ENCODE measurements around the gene STK32A. TPM values are rescaled to one million over a fixed set of nuclear protein-coding genes. Genes with fewer than 3 reads are reported as not detected.

The STK32A gene
- total RNA-seq, 2 donors from 2014 or later = 9.8 to 21.8 TPM

GRCh38 chr5:147267082-147267832 is 32.4 kb downstream of the STK32A start:
- Mint-ChIP-seq H3K36me3 (ENCODE audit: low read depth) (peaks cover 13% of the 10 kb centered on the region), H3K4me1 (peaks cover 8% of the 10 kb centered on the region), H3K27ac (no peak overlapping the region), H3K27me3 (ENCODE audit: insufficient read depth) (no peaks in the 10 kb centered on the region), H3K9me3 (peaks cover 15% of the 10 kb centered on the region), H3K4me3 (no peak overlapping the region)
- H3K4me3 ChIP-seq (ENCODE audit: low read length) = no peak overlapping the region
- DNase-seq = no peak
- H3K36me3 ChIP-seq (ENCODE audit: control insufficient read depth, insufficient read depth, low read length) = no peaks in the 10 kb centered on the region
- no peaks in the 10 kb centered on the region for H3K9me3 ChIP-seq (ENCODE audit: control insufficient read depth, low read length)
- no peak overlapping the region for H3K9ac ChIP-seq (ENCODE audit: extremely low read depth, low read length, poor library complexity, severe bottlenecking)
- no peak for TF ChIP-seq CTCF (conservative IDR thresholded peaks at IDR 0.05)
- no peaks in the 10 kb centered on the region for H3K4me1 ChIP-seq (ENCODE audit: control insufficient read depth, insufficient read depth, low read length)
- H3K27me3 ChIP-seq (ENCODE audit: control insufficient read depth, insufficient read depth, low read length, poor library complexity, severe bottlenecking) = no peaks in the 10 kb centered on the region
- H3K27ac ChIP-seq (ENCODE audit: low read depth, low read length) = no peak overlapping the region

GRCh38 chr5:147276497-147276896 is 41.7 kb downstream of the STK32A start:
- Histone ChIP-seq H3K27ac (ENCODE audit: low read depth, low read length) (no peak overlapping the region), H3K27me3 (ENCODE audit: control insufficient read depth, insufficient read depth, low read length, poor library complexity, severe bottlenecking) (no peaks in the 10 kb centered on the region), H3K36me3 (ENCODE audit: control insufficient read depth, insufficient read depth, low read length) (no peaks in the 10 kb centered on the region), H3K9ac (ENCODE audit: extremely low read depth, low read length, poor library complexity, severe bottlenecking) (no peak overlapping the region), H3K4me3 (ENCODE audit: low read length) (no peak overlapping the region), H3K9me3 (ENCODE audit: control insufficient read depth, low read length) (peaks cover 4% of the 10 kb centered on the region), H3K4me1 (ENCODE audit: control insufficient read depth, insufficient read depth, low read length) (peaks cover 3% of the 10 kb centered on the region)
- Mint-ChIP-seq H3K27me3 (ENCODE audit: insufficient read depth) (no peaks in the 10 kb centered on the region), H3K4me3 (no peak overlapping the region), H3K27ac (no peak overlapping the region), H3K36me3 (ENCODE audit: low read depth) (peaks cover 27% of the 10 kb centered on the region), H3K9me3 (peaks cover 18% of the 10 kb centered on the region), H3K4me1 (peaks cover 9% of the 10 kb centered on the region)
- WGBS, 2 experiments (ENCODE audit: insufficient coverage in 1 of 2, insufficient read length in 1 of 2) = 86% methylated on average over 1 of the region's 1 CpG; no CpG with 5 or more reads in 1 of the 2 experiments
- DNase-seq = no peak
- TF ChIP-seq CTCF (conservative IDR thresholded peaks at IDR 0.05) = no peak

GRCh38 chr5:147286296-147286695 is 51.5 kb downstream of the STK32A start:
- no peaks in the 10 kb centered on the region for H3K36me3 ChIP-seq (ENCODE audit: control insufficient read depth, insufficient read depth, low read length)
- no peak overlapping the region for H3K27ac ChIP-seq (ENCODE audit: low read depth, low read length)
- no peaks in the 10 kb centered on the region for H3K27me3 Mint-ChIP-seq (ENCODE audit: insufficient read depth)
- H3K27me3 ChIP-seq (ENCODE audit: control insufficient read depth, insufficient read depth, low read length, poor library complexity, severe bottlenecking) = no peaks in the 10 kb centered on the region
- H3K9me3 ChIP-seq (ENCODE audit: control insufficient read depth, low read length) = no peaks in the 10 kb centered on the region
- no peak overlapping the region for H3K9ac ChIP-seq (ENCODE audit: extremely low read depth, low read length, poor library complexity, severe bottlenecking)
- 92 to 95% methylated on average over 1 of the region's 1 CpG for WGBS, 2 experiments (ENCODE audit: insufficient coverage in 1 of 2, insufficient read length in 1 of 2)
- peaks cover 9% of the 10 kb centered on the region for H3K4me1 ChIP-seq (ENCODE audit: control insufficient read depth, insufficient read depth, low read length)
- no peak for DNase-seq
- H3K4me1 Mint-ChIP-seq = peaks cover 4% of the 10 kb centered on the region
- H3K27ac Mint-ChIP-seq = no peak overlapping the region
- no peak overlapping the region for H3K4me3 ChIP-seq (ENCODE audit: low read length)
- TF ChIP-seq CTCF (conservative IDR thresholded peaks at IDR 0.05) = no peak
- peaks cover 48% of the 10 kb centered on the region for H3K9me3 Mint-ChIP-seq
- H3K4me3 Mint-ChIP-seq = no peak overlapping the region
- peaks cover 24% of the 10 kb centered on the region for H3K36me3 Mint-ChIP-seq (ENCODE audit: low read depth)

All from endodermal cell (in vitro differentiated cells).